IMR-90 (cell line): ENCODE results near the gene SORBS1. TPM values are rescaled to one million over a fixed set of nuclear protein-coding genes. Genes with fewer than 3 reads are reported as not detected.

Experiments used
- ATAC-seq: fragments of 200-7000 bp; cut with Tn5 transposase; 2 replicates; pipeline ENCODE4 v1.9.1; 2020; ENCODE audit warnings: low read depth, mild to moderate bottlenecking, moderate library complexity
- BruUV-seq: library from RNA; stranded (reverse); fragments of 400-500 nt; replicated peaks from 2 replicates; lab custom pipeline; 2021; lab: Mats Ljungman, UMichigan
- CTCF ChIA-PET: fragments of 300-600 bp; formaldehyde crosslinking; extraction: SDS; loops from one replicate; lab custom pipeline; 2021; ENCODE audit warnings: antibody characterized with exemption; lab: Yijun Ruan, JAX
- POLR2A ChIA-PET: fragments of 300-600 bp; sonication (Branson Sonifier 250); formaldehyde crosslinking; loops from one replicate; lab custom pipeline; 2022; ENCODE audit warnings: antibody characterized with exemption; ENCODE audit not compliant: unreplicated experiment; lab: Charles Lee
- DNase-seq: peaks from one replicate; pipeline ENCODE4 v3.0.0; 2013
- H2AFZ ChIP-seq: replicated peaks from 2 replicates; pipeline ENCODE3; 2013; ENCODE audit warnings: low read length, mild to moderate bottlenecking; ENCODE audit not compliant: poor library complexity
- H2AK5ac ChIP-seq: 2 replicates; pipeline ENCODE4 v1.6.1; 2013; ENCODE audit warnings: low read depth, low read length, inconsistent platforms
- H2AK9ac ChIP-seq: replicated peaks from 2 replicates; pipeline ENCODE3; 2013; ENCODE audit warnings: mild to moderate bottlenecking, low read depth, low read length, moderate library complexity; ENCODE audit not compliant: poor library complexity
- H2BK120ac ChIP-seq: 2 replicates; pipeline ENCODE4 v1.6.1; 2013; ENCODE audit warnings: low read depth, low read length, inconsistent platforms
- H2BK15ac ChIP-seq: 3 replicates; pipeline ENCODE4 v1.6.1; 2013; ENCODE audit warnings: low read depth, low read length, inconsistent platforms
- H2BK20ac ChIP-seq: 2 replicates; pipeline ENCODE4 v1.6.1; 2013; ENCODE audit warnings: low read depth, mild to moderate bottlenecking, inconsistent platforms, low read length, moderate library complexity
- H2BK5ac ChIP-seq: 2 replicates; pipeline ENCODE4 v1.6.1; 2013; ENCODE audit warnings: mild to moderate bottlenecking, low read depth, low read length, inconsistent platforms; ENCODE audit not compliant: poor library complexity, severe bottlenecking
- H3K14ac ChIP-seq: replicated peaks from 2 replicates; pipeline ENCODE4 v1.6.1; 2013; ENCODE audit warnings: low read depth, low read length, inconsistent platforms
- H3K18ac ChIP-seq: 2 replicates; pipeline ENCODE4 v1.6.1; 2013; ENCODE audit warnings: low read depth, low read length, control low read depth
- H3K23ac ChIP-seq: 2 replicates; pipeline ENCODE4 v1.6.1; 2013; ENCODE audit warnings: low read depth, low read length, inconsistent platforms
- H3K27ac ChIP-seq: 2 replicates; pipeline ENCODE4 v1.5.1; 2013; ENCODE audit warnings: mild to moderate bottlenecking, control low read depth, low read length; ENCODE audit not compliant: insufficient read depth
- H3K27me3 ChIP-seq: 2 replicates; pipeline ENCODE4 v1.6.1; 2013; ENCODE audit warnings: low read length; ENCODE audit not compliant: control insufficient read depth, insufficient read depth
- H3K36me3 ChIP-seq: 2 replicates; pipeline ENCODE4 v1.6.1; 2013; ENCODE audit warnings: low read length, mixed read lengths; ENCODE audit not compliant: control insufficient read depth, insufficient read depth
- H3K4ac ChIP-seq: 2 replicates; pipeline ENCODE4 v1.6.1; 2013; ENCODE audit warnings: low read depth, low read length, inconsistent platforms
- H3K4me1 ChIP-seq: 2 replicates; pipeline ENCODE4 v1.6.1; 2013; ENCODE audit warnings: low read length, mixed read lengths; ENCODE audit not compliant: control insufficient read depth, insufficient read depth
- H3K4me2 ChIP-seq: 2 replicates; pipeline ENCODE4 v1.6.1; 2013; ENCODE audit warnings: low read depth, mild to moderate bottlenecking, control low read depth, low read length, moderate library complexity
- H3K4me3 ChIP-seq: 2 replicates; pipeline ENCODE4 v1.5.1; 2013; ENCODE audit warnings: low read depth, mild to moderate bottlenecking, control low read depth, low read length, moderate library complexity; ENCODE audit not compliant: insufficient read depth
- H3K56ac ChIP-seq: 2 replicates; pipeline ENCODE4 v1.6.1; 2013; ENCODE audit warnings: low read length, inconsistent platforms; ENCODE audit not compliant: insufficient read depth; ENCODE audit errors: extremely low read depth
- H3K79me1 ChIP-seq, 2 experiments: 2 replicates each; pipeline ENCODE4 v1.6.1; 2013; ENCODE audit warnings: low read length in 2 of 2, inconsistent platforms in 1 of 2, low read depth in 1 of 2
- H3K9ac ChIP-seq: 2 replicates; pipeline ENCODE4 v1.6.1; 2013; ENCODE audit warnings: low read depth, low read length, control low read depth
- H3K9me1 ChIP-seq: 2 replicates; pipeline ENCODE4 v1.6.1; 2013; ENCODE audit warnings: low read length, inconsistent platforms; ENCODE audit not compliant: insufficient read depth
- H3K9me3 ChIP-seq: 2 replicates; pipeline ENCODE4 v1.6.1; 2013; ENCODE audit warnings: low read length; ENCODE audit not compliant: control insufficient read depth, insufficient read depth
- H4K20me1 ChIP-seq: 2 replicates; pipeline ENCODE4 v1.6.1; 2013; ENCODE audit warnings: low read length, inconsistent platforms; ENCODE audit not compliant: insufficient read depth
- H4K5ac ChIP-seq: 2 replicates; pipeline ENCODE4 v1.6.1; 2013; ENCODE audit warnings: mild to moderate bottlenecking, low read depth, low read length, control low read depth
- H4K8ac ChIP-seq, 2 experiments: 2 replicates each; pipeline ENCODE4 v1.6.1; 2013; ENCODE audit warnings: low read depth in 2 of 2, low read length in 2 of 2, control low read depth in 1 of 2, inconsistent platforms in 1 of 2
- H4K91ac ChIP-seq: 2 replicates; pipeline ENCODE4 v1.6.1; 2013; ENCODE audit warnings: low read depth, low read length, inconsistent platforms; ENCODE audit not compliant: insufficient read depth
- BHLHE40 ChIP-seq: fragments of 150-350 bp; IDR thresholded peaks from 2 replicates; pipeline ENCODE4 v1.6.1; 2016; ENCODE audit warnings: mild to moderate bottlenecking, low read depth, low read length
- CEBPB ChIP-seq: IDR thresholded peaks from 2 replicates; pipeline ENCODE4 v1.6.1; 2012; ENCODE audit warnings: low read depth, low read length, improper control_type of control experiment
- CHD1 ChIP-seq: IDR thresholded peaks from 2 replicates; pipeline ENCODE4 v1.6.1; 2012; ENCODE audit warnings: low read depth, low read length, improper control_type of control experiment
- CTCF ChIP-seq: conservative IDR thresholded peaks from 2 replicates; pipeline ENCODE4 v1.5.1; 2012; ENCODE audit warnings: mild to moderate bottlenecking, low read depth, low read length, improper control_type of control experiment
- ELK1 ChIP-seq: fragments of 150-350 bp; IDR thresholded peaks from 2 replicates; pipeline ENCODE4 v1.6.1; 2016; ENCODE audit warnings: low read depth, mild to moderate bottlenecking, low read length, moderate library complexity, borderline replicate concordance
- FOS ChIP-seq: fragments of 150-350 bp; IDR thresholded peaks from 2 replicates; pipeline ENCODE4 v1.6.1; 2016; ENCODE audit warnings: low read depth, low read length
- MAFK ChIP-seq: IDR thresholded peaks from 2 replicates; pipeline ENCODE4 v1.6.1; 2012; ENCODE audit warnings: low read depth, low read length, improper control_type of control experiment
- MAZ ChIP-seq: IDR thresholded peaks from 2 replicates; pipeline ENCODE4 v1.6.1; 2012; ENCODE audit warnings: low read depth, mild to moderate bottlenecking, low read length, improper control_type of control experiment, moderate library complexity, borderline replicate concordance
- MXI1 ChIP-seq: IDR thresholded peaks from 2 replicates; pipeline ENCODE4 v1.6.1; 2012; ENCODE audit warnings: low read depth, mild to moderate bottlenecking, low read length, moderate library complexity, borderline replicate concordance
- POLR2A ChIP-seq: IDR thresholded peaks from 2 replicates; pipeline ENCODE4 v1.6.1; 2012; ENCODE audit warnings: mild to moderate bottlenecking, low read depth, low read length
- RAD21 ChIP-seq: IDR thresholded peaks from 2 replicates; pipeline ENCODE4 v1.6.1; 2012; ENCODE audit warnings: low read length, improper control_type of control experiment
- RCOR1 ChIP-seq: IDR thresholded peaks from 2 replicates; pipeline ENCODE4 v1.6.1; 2012; ENCODE audit warnings: mild to moderate bottlenecking, low read length, improper control_type of control experiment; ENCODE audit not compliant: insufficient replicate concordance
- RFX5 ChIP-seq: IDR thresholded peaks from 2 replicates; pipeline ENCODE4 v1.8.0; 2012; ENCODE audit warnings: low read depth, mild to moderate bottlenecking, low read length, moderate library complexity
- SMC3 ChIP-seq: fragments of 150-350 bp; IDR thresholded peaks from 2 replicates; pipeline ENCODE4 v1.6.1; 2016; ENCODE audit warnings: low read depth, mild to moderate bottlenecking, antibody characterized with exemption, low read length, moderate library complexity
- USF2 ChIP-seq: fragments of 150-350 bp; IDR thresholded peaks from 2 replicates; pipeline ENCODE4 v1.6.1; 2017; ENCODE audit warnings: mild to moderate bottlenecking, antibody characterized with exemption, low read length, low read depth
- WGBS, 2 experiments: methylation state at CpG; one replicate each; pipeline versions ENCODE4 v1.1.5 to v1.1.7; 2013; ENCODE audit warnings: missing lambda C conversion rate in 2 of 2; ENCODE audit not compliant: insufficient read length in 1 of 2; ENCODE audit errors: extremely low coverage in 2 of 2; 5-methylcytosine and 5-hydroxymethylcytosine counted together
- dilution Hi-C: fragments of 300-500 bp; cut with HindIII; formaldehyde crosslinking; loops from one replicate; pipeline ENCODE4 v1.14.3; 2018; ENCODE audit warnings: low sequenced_read_pairs; ENCODE audit not compliant: unreplicated experiment
- in situ Hi-C: fragments of 300-500 bp; cut with MboI; formaldehyde crosslinking; loops from 3 replicates; pipeline ENCODE4 v1.14.3; 2019; ENCODE audit warnings: low sequenced_read_pairs, inconsistent platforms, mixed read lengths
- intact Hi-C: fragments of 100-400 bp; cut with micrococcal nuclease; formaldehyde crosslinking; loops from 2 replicates; pipeline ENCODE4 v1.10.0; 2022
- polyA plus RNA-seq, 3 experiments: library from polyadenylated mRNA; depleted of rRNA; stranded (reverse); fragments of >200 nt; gene quantifications; 2 replicates each; pipeline ENCODE4 v1.2.3, GENCODE V29; 2012; ENCODE audit warnings: low replicate concordance in 1 of 3
- total RNA-seq: library from RNA; depleted of rRNA; stranded (reverse); fragments of >200 nt; gene quantifications from 2 replicates; pipeline ENCODE4 v1.2.3, GENCODE V29; 2012

SORBS1 gene
- total and polyA plus RNA-seq, 2 of the 4 experiments (the other 2 are of a cell fraction), result 0.18 to 0.32 TPM

GRCh38 chr10:95281206-95281605, 280.0 kb downstream of the SORBS1 start:
- Histone ChIP-seq H4K20me1 (peaks cover 84% of the 10 kb centered on the region), H3K79me1 (peaks cover 9 to 78% of the 10 kb centered on the region in 2 experiments; a peak in 2 of 4 replicates), H4K8ac (no peak overlapping the region), H3K9me3 (no peaks in the 10 kb centered on the region), H2BK120ac (no peak overlapping the region), H2BK5ac (peak overlapping the region; percentile 29), H4K91ac (no peak overlapping the region), H2BK20ac (no peak overlapping the region), H3K9me1 (peaks cover 31% of the 10 kb centered on the region), H3K4me3 (no peak overlapping the region), H3K4me1 (peaks cover 31% of the 10 kb centered on the region), H3K23ac (no peak overlapping the region; the same call in 1 of the 2 replicates), H2BK15ac (no peak overlapping the region), H2AK9ac (no peak overlapping the region), H3K18ac (peak overlapping the region; percentile 24; the same call in 1 of the 2 replicates), H3K56ac (no peak overlapping the region), H3K4me2 (no peak overlapping the region), H2AK5ac (peak overlapping the region; percentile 23; the same call in 1 of the 2 replicates), H3K14ac (no peak overlapping the region), H3K9ac (no peak overlapping the region), H4K5ac (no peak overlapping the region), H2AFZ (no peak overlapping the region), H3K4ac (no peak overlapping the region), H3K36me3 (0 out of 2 replicates have a peak, but pooled peaks cover 6% of the 10 kb centered on the region), H3K27me3 (no peaks in the 10 kb centered on the region), H3K27ac (no peak overlapping the region)
- ATAC-seq, result no peak
- no peak for DNase-seq
- CTCF ChIA-PET, result interaction anchor here (0.6 to 0.8 kb wide), 2 partner anchors 8 to 65 kb away, joined by 3 read pairs; no protein-coding TSS in a partner anchor
- BruUV-seq, result no TSS peak
- 100% methylated on average over 1 of the region's 2 CpGs; no CpG with 5 or more reads in 1 of the 2 experiments for WGBS, 2 experiments
- in situ Hi-C loops (no loop called here), intact Hi-C loops (no loop called here), dilution Hi-C loops (no loop called here)
- no peak for TF ChIP-seq BHLHE40
- TF ChIP-seq CTCF, result no peak
- TF ChIP-seq POLR2A, result no peak
- TF ChIP-seq FOS, result no peak
- no peak for TF ChIP-seq RCOR1
- TF ChIP-seq MAZ, result no peak
- TF ChIP-seq RFX5, result no peak
- TF ChIP-seq CEBPB, result no peak
- TF ChIP-seq CHD1, result no peak
- no peak for TF ChIP-seq MXI1
- TF ChIP-seq MAFK, result no peak
- TF ChIP-seq RAD21, result no peak
- no peak for TF ChIP-seq ELK1
- TF ChIP-seq SMC3, result no peak
- no peak for TF ChIP-seq USF2
- POLR2A ChIA-PET, result no interaction called here
